SK-N-MC (cell line): ENCODE results near the gene SOD1.

ENCODE experiments used
- EZH2 ChIP-seq: fragments of 200-600 bp; sonication (generic); IDR thresholded peaks from one replicate; pipeline ENCODE4 v1.6.1; 2017; ENCODE audit warnings: antibody characterized with exemption
- FOXP2 ChIP-seq: optimal IDR thresholded peaks from 2 replicates; pipeline ENCODE3; 2011; ENCODE audit warnings: mild to moderate bottlenecking, moderate library complexity; ENCODE audit not compliant: insufficient read depth; ENCODE audit errors: extremely low read length, control extremely low read depth
- POLR2AphosphoS5 ChIP-seq: IDR thresholded peaks from 2 replicates; pipeline ENCODE4 v1.6.1; 2012; ENCODE audit warnings: mild to moderate bottlenecking, low read depth, low read length, borderline replicate concordance

DNA sequence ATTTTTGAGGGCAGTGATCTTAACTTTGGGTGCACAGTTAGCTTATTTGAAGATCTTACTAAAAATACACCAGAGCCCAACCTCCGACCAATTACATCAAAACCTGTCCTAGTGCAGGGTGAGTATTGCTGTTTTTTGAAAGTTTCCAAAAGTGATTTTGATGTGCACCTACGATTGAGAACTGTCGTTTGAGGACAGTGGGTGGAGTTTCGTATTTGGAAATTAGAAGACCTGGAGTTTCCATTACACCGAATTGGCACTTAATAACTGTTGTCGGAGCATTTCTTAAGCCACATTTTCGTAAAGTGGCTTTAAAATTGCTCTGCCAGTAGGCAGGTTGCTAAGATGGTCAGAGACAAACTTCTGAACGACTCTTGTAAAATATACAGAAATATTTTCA lies 1.1 kb downstream of the SOD1 start:
- TF ChIP-seq POLR2AphosphoS5 (no peak), EZH2 (no peak), FOXP2 (no peak)
